H9 (cell line): ENCODE data around the gene SRL. TPM values are rescaled to one million over a fixed set of nuclear protein-coding genes. Genes with fewer than 3 reads are reported as not detected.

Source experiments
- DNase-seq: peaks from one replicate; pipeline ENCODE4 v3.0.0-alpha.2; 2017
- H2AFZ ChIP-seq: one replicate; pipeline ENCODE4 v1.6.1; 2013; ENCODE audit warnings: mild to moderate bottlenecking, low read length, control low read depth, moderate library complexity
- H2AK5ac ChIP-seq: 2 replicates; pipeline ENCODE4 v1.6.1; 2013; ENCODE audit warnings: low read length, control low read depth, mixed read lengths; ENCODE audit not compliant: insufficient read length
- H2BK120ac ChIP-seq: one replicate; pipeline ENCODE4 v1.6.1; 2013; ENCODE audit warnings: low read depth, mild to moderate bottlenecking, low read length, control low read depth, inconsistent platforms; ENCODE audit not compliant: poor library complexity, severe bottlenecking
- H2BK12ac ChIP-seq: 2 replicates; pipeline ENCODE4 v1.6.1; 2013; ENCODE audit warnings: low read length, control low read depth, mixed read lengths, low read depth; ENCODE audit not compliant: insufficient read length
- H2BK15ac ChIP-seq: 2 replicates; pipeline ENCODE4 v1.6.1; 2013; ENCODE audit warnings: low read depth, low read length, control low read depth
- H2BK20ac ChIP-seq: one replicate; pipeline ENCODE4 v1.6.1; 2013; ENCODE audit warnings: low read depth, mild to moderate bottlenecking, low read length, control low read depth, inconsistent platforms; ENCODE audit not compliant: poor library complexity, severe bottlenecking
- H2BK5ac ChIP-seq: 2 replicates; pipeline ENCODE4 v1.6.1; 2013; ENCODE audit warnings: low read length, control low read depth, mixed read lengths; ENCODE audit not compliant: insufficient read length
- H3K14ac ChIP-seq: 2 replicates; pipeline ENCODE4 v1.6.1; 2013; ENCODE audit warnings: low read length, control low read depth; ENCODE audit not compliant: insufficient read depth
- H3K18ac ChIP-seq: 2 replicates; pipeline ENCODE4 v1.6.1; 2013; ENCODE audit warnings: low read depth, mild to moderate bottlenecking, mixed read lengths, low read length, control low read depth; ENCODE audit not compliant: insufficient read length
- H3K23ac ChIP-seq: 2 replicates; pipeline ENCODE4 v1.6.1; 2013; ENCODE audit warnings: low read length, control low read depth, mixed read lengths, low read depth; ENCODE audit not compliant: insufficient read length
- H3K23me2 ChIP-seq: 2 replicates; pipeline ENCODE4 v1.6.1; 2013; ENCODE audit warnings: low read depth, mild to moderate bottlenecking, mixed read lengths, low read length, control low read depth; ENCODE audit not compliant: insufficient read length, poor library complexity, severe bottlenecking
- H3K27ac ChIP-seq: 2 replicates; pipeline ENCODE4 v1.5.1; 2013; ENCODE audit warnings: low read length, control low read depth, mixed read lengths, low read depth; ENCODE audit not compliant: insufficient read length
- H3K27me3 ChIP-seq: 2 replicates; pipeline ENCODE4 v1.6.1; 2013; ENCODE audit warnings: low read length, control low read depth, inconsistent platforms; ENCODE audit not compliant: insufficient read depth
- H3K4ac ChIP-seq: 2 replicates; pipeline ENCODE4 v1.6.1; 2013; ENCODE audit warnings: low read depth, mild to moderate bottlenecking, control low read depth, inconsistent platforms, low read length, moderate library complexity
- H3K4me1 ChIP-seq: 2 replicates; pipeline ENCODE4 v1.6.1; 2013; ENCODE audit warnings: low read length, control low read depth, inconsistent platforms; ENCODE audit not compliant: insufficient read depth
- H3K4me2 ChIP-seq: 2 replicates; pipeline ENCODE4 v1.6.1; 2013; ENCODE audit warnings: low read length, control low read depth, mixed read lengths; ENCODE audit not compliant: insufficient read length, insufficient read depth
- H3K56ac ChIP-seq: 2 replicates; pipeline ENCODE4 v1.6.1; 2013; ENCODE audit warnings: low read depth, mild to moderate bottlenecking, mixed read lengths, low read length, control low read depth; ENCODE audit not compliant: insufficient read length
- H3K79me1 ChIP-seq: 2 replicates; pipeline ENCODE4 v1.6.1; 2013; ENCODE audit warnings: low read depth, mild to moderate bottlenecking, moderate library complexity, low read length, control low read depth, inconsistent platforms; ENCODE audit not compliant: insufficient read depth, poor library complexity, severe bottlenecking
- H3K79me2 ChIP-seq: 2 replicates; pipeline ENCODE4 v1.6.1; 2013; ENCODE audit warnings: low read length, control low read depth, inconsistent platforms; ENCODE audit not compliant: insufficient read depth
- H3K9ac ChIP-seq: 2 replicates; pipeline ENCODE4 v1.6.1; 2013; ENCODE audit warnings: low read length, control low read depth, mixed read lengths; ENCODE audit not compliant: insufficient read length; ENCODE audit errors: extremely low read depth
- H3K9me3 ChIP-seq: one replicate; pipeline ENCODE4 v1.6.1; 2013; ENCODE audit warnings: low read depth, low read length, inconsistent platforms; ENCODE audit not compliant: control insufficient read depth
- H3T11ph ChIP-seq: one replicate; pipeline ENCODE4 v1.6.1; 2013; ENCODE audit warnings: mild to moderate bottlenecking, low read length, control low read depth, inconsistent platforms
- H4K20me1 ChIP-seq: one replicate; pipeline ENCODE4 v1.6.1; 2013; ENCODE audit not compliant: control insufficient read depth, insufficient read length, insufficient read depth
- H4K5ac ChIP-seq: 2 replicates; pipeline ENCODE4 v1.6.1; 2013; ENCODE audit warnings: low read depth, mild to moderate bottlenecking, mixed read lengths, low read length, control low read depth; ENCODE audit not compliant: insufficient read length
- H4K8ac ChIP-seq: replicated peaks from 2 replicates; pipeline ENCODE4 v1.6.1; 2013; ENCODE audit warnings: low read length, control low read depth, mixed read lengths, low read depth; ENCODE audit not compliant: insufficient read length
- H4K91ac ChIP-seq: 2 replicates; pipeline ENCODE4 v1.6.1; 2013; ENCODE audit warnings: low read depth, mild to moderate bottlenecking, moderate library complexity, mixed read lengths, low read length, control low read depth; ENCODE audit not compliant: insufficient read length
- H3K27ac Mint-ChIP-seq, 3 experiments: 2 replicates in 2 of 3; 3 replicates in 1 of 3; pipeline ENCODE4 v1.8.0; 2020 to 2021; ENCODE audit warnings: mixed read lengths in 3 of 3, mild to moderate bottlenecking in 1 of 3, moderate library complexity in 1 of 3
- H3K27me3 Mint-ChIP-seq: 2 replicates; pipeline ENCODE4 v1.8.0; 2021; ENCODE audit warnings: low read depth, mild to moderate bottlenecking, moderate library complexity, mixed read lengths
- H3K36me3 Mint-ChIP-seq, 3 experiments: 2 replicates in 2 of 3; 3 replicates in 1 of 3; pipeline ENCODE4 v1.8.0; 2020 to 2021; ENCODE audit warnings: low read depth in 3 of 3, mixed read lengths in 3 of 3; ENCODE audit not compliant: insufficient read depth in 1 of 3
- H3K4me1 Mint-ChIP-seq, 2 experiments: 2 replicates each; pipeline ENCODE4 v1.8.0; 2020; ENCODE audit warnings: mixed read lengths in 2 of 2
- H3K4me3 Mint-ChIP-seq, 2 experiments: 2 replicates in 1 of 2; 3 replicates in 1 of 2; pipeline ENCODE4 v1.8.0; 2020 to 2021; ENCODE audit warnings: mild to moderate bottlenecking in 2 of 2, mixed read lengths in 2 of 2, moderate library complexity in 1 of 2
- H3K9me3 Mint-ChIP-seq, 2 experiments: 2 replicates in 1 of 2; 3 replicates in 1 of 2; pipeline ENCODE4 v1.8.0; 2020; ENCODE audit warnings: mild to moderate bottlenecking in 2 of 2, mixed read lengths in 2 of 2, moderate library complexity in 1 of 2
- WGBS: extraction: QIAGEN DNeasy Blood & Tissue Kit; methylation state at CpG from one replicate; pipeline ENCODE4 v1.1.7; 2013; ENCODE audit warnings: missing lambda C conversion rate, low lambda C conversion rate, mixed read lengths; ENCODE audit not compliant: insufficient read length; ENCODE audit errors: extremely low coverage; 5-methylcytosine and 5-hydroxymethylcytosine counted together
- total RNA-seq: library from RNA; stranded (reverse); gene quantifications from 2 replicates; pipeline ENCODE4 v1.2.1, GENCODE V29; 2021
- TF ChIP-seq, protein P1 (sequence below): fragments of 200-600 bp; sonication (generic); conservative IDR thresholded peaks from 3 replicates; pipeline ENCODE4 v1.8.0; 2021; ENCODE audit warnings: antibody characterized with exemption, mild to moderate bottlenecking

SRL gene
- total RNA-seq, 1 experiment from 2014 or later, result not detected

DNA sequence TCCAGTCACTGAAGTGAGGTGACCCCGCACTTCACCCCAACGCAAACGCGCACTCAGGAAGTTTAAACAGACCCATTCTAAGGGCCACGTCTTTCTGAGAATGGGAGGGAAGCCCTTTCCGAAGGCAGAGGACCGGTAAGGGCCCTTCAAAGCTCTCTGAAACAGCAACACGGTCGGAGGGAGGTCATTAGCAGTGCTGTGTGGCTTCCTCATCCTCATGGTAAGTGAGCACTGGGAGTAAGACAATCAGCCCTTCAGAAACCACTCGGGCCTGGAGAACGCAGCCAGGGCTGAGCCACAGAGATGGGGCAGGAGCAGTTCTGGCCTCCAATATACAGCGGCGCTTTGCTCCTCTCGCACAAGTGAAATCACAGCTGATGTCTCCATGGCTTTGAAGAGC lies 23.7 kb downstream of the SRL start:
- no peak overlapping the region for H2AFZ ChIP-seq

More for the DNA sequence above, 23.7 kb downstream of the SRL start:
- Histone ChIP-seq H3K4ac (no peak overlapping the region), H2BK5ac (no peak overlapping the region), H2BK20ac (no peak overlapping the region), H4K8ac (no peak overlapping the region), H3K23me2 (no peaks in the 10 kb centered on the region), H3K4me2 (no peak overlapping the region), H3K14ac (no peak overlapping the region), H2BK15ac (no peak overlapping the region), H3K79me1 (no peaks in the 10 kb centered on the region), H4K5ac (no peak overlapping the region), H3K9me3 (no peaks in the 10 kb centered on the region), H3K23ac (no peak overlapping the region), H3K27me3 (no peaks in the 10 kb centered on the region), H3K4me1 (no peaks in the 10 kb centered on the region; the same call in 1 of the 2 replicates), H3K9ac (no peak overlapping the region), H3K18ac (no peak overlapping the region), H2BK12ac (no peak overlapping the region), H3K56ac (no peak overlapping the region), H4K91ac (no peak overlapping the region), H3K27ac (no peak overlapping the region), H2BK120ac (no peak overlapping the region), H2AK5ac (no peak overlapping the region), H4K20me1 (no peaks in the 10 kb centered on the region), H3T11ph (no peak overlapping the region), H3K79me2 (no peaks in the 10 kb centered on the region)
- Mint-ChIP-seq H3K9me3 (no peaks in the 10 kb centered on the region; a peak in 1 of 5 replicates), H3K4me3 (peak overlapping the region in 1 of 2 experiments; percentile 62; a peak in 1 of 5 replicates), H3K36me3 (no peaks in the 10 kb centered on the region), H3K27me3 (peaks cover 12% of the 10 kb centered on the region), H3K4me1 (peaks cover 24 to 34% of the 10 kb centered on the region in 2 experiments), H3K27ac (no peak overlapping the region)
- DNase-seq, result no peak
- TF ChIP-seq, protein P1, sequence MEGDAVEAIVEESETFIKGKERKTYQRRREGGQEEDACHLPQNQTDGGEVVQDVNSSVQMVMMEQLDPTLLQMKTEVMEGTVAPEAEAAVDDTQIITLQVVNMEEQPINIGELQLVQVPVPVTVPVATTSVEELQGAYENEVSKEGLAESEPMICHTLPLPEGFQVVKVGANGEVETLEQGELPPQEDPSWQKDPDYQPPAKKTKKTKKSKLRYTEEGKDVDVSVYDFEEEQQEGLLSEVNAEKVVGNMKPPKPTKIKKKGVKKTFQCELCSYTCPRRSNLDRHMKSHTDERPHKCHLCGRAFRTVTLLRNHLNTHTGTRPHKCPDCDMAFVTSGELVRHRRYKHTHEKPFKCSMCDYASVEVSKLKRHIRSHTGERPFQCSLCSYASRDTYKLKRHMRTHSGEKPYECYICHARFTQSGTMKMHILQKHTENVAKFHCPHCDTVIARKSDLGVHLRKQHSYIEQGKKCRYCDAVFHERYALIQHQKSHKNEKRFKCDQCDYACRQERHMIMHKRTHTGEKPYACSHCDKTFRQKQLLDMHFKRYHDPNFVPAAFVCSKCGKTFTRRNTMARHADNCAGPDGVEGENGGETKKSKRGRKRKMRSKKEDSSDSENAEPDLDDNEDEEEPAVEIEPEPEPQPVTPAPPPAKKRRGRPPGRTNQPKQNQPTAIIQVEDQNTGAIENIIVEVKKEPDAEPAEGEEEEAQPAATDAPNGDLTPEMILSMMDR, result no peak
- WGBS, result no CpG with 5 or more reads among the region's 14 CpGs
